ENCODE measurements around the gene BFSP1. TPM values are rescaled to one million over a fixed set of nuclear protein-coding genes. Genes with fewer than 3 reads are reported as not detected.

BFSP1 gene
- total RNA-seq, 1 donor from 2014 or later, result 0.66 TPM

DNA sequence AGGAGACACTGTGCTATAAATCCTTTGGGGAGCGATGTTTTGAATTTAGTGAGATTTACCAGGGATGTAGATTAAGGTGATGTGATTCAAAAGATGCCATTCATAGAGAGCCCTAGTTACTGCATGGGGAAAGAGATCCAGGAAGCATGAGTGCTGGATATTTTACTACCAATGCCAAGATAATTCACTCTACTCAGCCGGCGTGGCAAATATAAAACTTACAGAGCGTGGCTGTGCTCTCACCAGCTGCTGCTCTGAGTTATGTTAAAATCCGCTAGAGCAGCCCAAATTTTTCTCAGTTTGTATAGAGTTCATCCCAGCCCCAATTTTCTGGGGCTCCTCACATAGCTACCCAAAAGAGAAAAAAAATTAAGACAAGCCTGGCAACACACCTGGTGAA lies 48.6 kb downstream of the BFSP1 start:
- intact Hi-C loops (cut with micrococcal nuclease), result no loop called here
- peaks cover 47% of the 10 kb centered on the region for H3K27me3 ChIP-seq (ENCODE audit: low read depth)
- no peak overlapping the region for H3K27ac ChIP-seq (replicated peaks)
- no peak for DNase-seq
- H3K4me1 ChIP-seq, result no peaks in the 10 kb centered on the region
- no peak overlapping the region for H3K4me3 ChIP-seq
- no peaks in the 10 kb centered on the region for H3K36me3 ChIP-seq
- H3K9me3 ChIP-seq (replicated peaks), result no peaks in the 10 kb centered on the region
- TF ChIP-seq CTCF (IDR thresholded peaks at IDR 0.05; ENCODE audit: borderline replicate concordance), result no peak

DNA sequence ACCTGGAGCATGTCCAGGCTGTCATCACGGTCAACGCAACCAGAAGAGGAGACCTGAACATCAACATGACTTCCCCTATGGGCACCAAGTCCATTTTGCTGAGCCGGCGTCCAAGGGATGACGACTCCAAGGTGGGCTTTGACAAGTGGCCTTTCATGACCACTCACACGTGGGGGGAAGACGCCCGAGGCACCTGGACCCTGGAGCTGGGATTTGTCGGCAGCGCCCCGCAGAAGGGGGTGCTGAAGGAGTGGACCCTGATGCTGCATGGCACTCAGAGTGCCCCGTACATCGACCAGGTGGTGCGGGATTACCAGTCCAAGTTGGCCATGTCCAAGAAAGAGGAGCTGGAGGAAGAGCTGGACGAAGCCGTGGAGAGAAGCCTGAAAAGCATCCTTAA lies 49.5 kb downstream of the BFSP1 start:
- DNase-seq, result no peak
- H3K36me3 ChIP-seq, result no peaks in the 10 kb centered on the region
- H3K4me3 ChIP-seq, result no peak overlapping the region
- intact Hi-C loops (cut with micrococcal nuclease), result no loop called here
- no peak overlapping the region for H3K27ac ChIP-seq (replicated peaks)
- peaks cover 47% of the 10 kb centered on the region for H3K27me3 ChIP-seq (ENCODE audit: low read depth)
- no peaks in the 10 kb centered on the region for H3K9me3 ChIP-seq (replicated peaks)
- no peaks in the 10 kb centered on the region for H3K4me1 ChIP-seq
- TF ChIP-seq CTCF (IDR thresholded peaks at IDR 0.05; ENCODE audit: borderline replicate concordance), result no peak

GRCh38 chr20:17480696-17481095 lies 50.5 kb downstream of the BFSP1 start:
- intact Hi-C loops (cut with micrococcal nuclease), result no loop called here

GRCh38 chr20:17479063-17479657 lies 52.0 kb downstream of the BFSP1 start:
- H3K9me3 ChIP-seq (replicated peaks), result no peaks in the 10 kb centered on the region
- no peaks in the 10 kb centered on the region for H3K36me3 ChIP-seq
- no peak overlapping the region for H3K27ac ChIP-seq (replicated peaks)
- no peak overlapping the region for H3K4me3 ChIP-seq
- peaks cover 35% of the 10 kb centered on the region for H3K27me3 ChIP-seq (ENCODE audit: low read depth)
- TF ChIP-seq CTCF (IDR thresholded peaks at IDR 0.05; ENCODE audit: borderline replicate concordance), result no peak
- intact Hi-C loops (cut with micrococcal nuclease), result no loop called here
- no peaks in the 10 kb centered on the region for H3K4me1 ChIP-seq
- no peak for DNase-seq

More at GRCh38 chr20:17480696-17481095, 50.5 kb downstream of the BFSP1 start:
- Histone ChIP-seq H3K4me1 (no peaks in the 10 kb centered on the region), H3K36me3 (no peaks in the 10 kb centered on the region), H3K9me3 (replicated peaks) (no peaks in the 10 kb centered on the region), H3K27me3 (ENCODE audit: low read depth) (peaks cover 44% of the 10 kb centered on the region), H3K27ac (replicated peaks) (no peak overlapping the region), H3K4me3 (no peak overlapping the region)
- no peak for TF ChIP-seq CTCF (IDR thresholded peaks at IDR 0.05; ENCODE audit: borderline replicate concordance)
- no peak for DNase-seq

DNA sequence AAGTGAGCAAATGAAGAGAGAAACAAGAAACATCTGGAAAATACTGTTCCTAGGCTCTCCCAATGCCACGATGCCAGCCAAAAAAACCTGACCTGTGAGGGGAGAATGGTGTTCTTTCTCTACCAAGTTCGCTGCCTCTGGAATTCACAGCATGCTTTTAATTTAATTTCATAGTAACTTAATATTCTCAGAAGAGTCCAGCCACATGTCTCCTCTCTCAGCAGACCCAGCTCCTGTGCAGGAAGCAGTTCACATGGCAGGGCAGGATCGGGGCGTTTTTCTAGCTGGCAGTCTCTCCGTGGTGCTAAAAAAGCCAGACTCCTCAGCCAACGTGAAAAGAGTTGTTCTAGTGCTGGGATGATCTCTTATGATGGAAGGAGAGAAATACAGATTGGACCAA lies 57.5 kb downstream of the BFSP1 start:
- H3K27me3 ChIP-seq (ENCODE audit: low read depth), result no peaks in the 10 kb centered on the region
- DNase-seq, result no peak
- no peak overlapping the region for H3K27ac ChIP-seq (replicated peaks)
- no peaks in the 10 kb centered on the region for H3K9me3 ChIP-seq (replicated peaks)
- H3K4me1 ChIP-seq, result no peaks in the 10 kb centered on the region
- no peak overlapping the region for H3K4me3 ChIP-seq
- TF ChIP-seq CTCF (IDR thresholded peaks at IDR 0.05; ENCODE audit: borderline replicate concordance), result no peak
- no peaks in the 10 kb centered on the region for H3K36me3 ChIP-seq
- intact Hi-C loops (cut with micrococcal nuclease), result no loop called here

Data from left ventricle myocardium inferior (tissue), 1 donor.